HG03066 (cell line): ENCODE measurements around the gene NSDHL.

ENCODE experiments used
- ATAC-seq: cut with Tn5 transposase; IDR thresholded peaks from one replicate; pipeline ENCODE4 v1.9.1; 2021; ENCODE audit warnings: low read depth; ENCODE audit not compliant: unreplicated experiment

The NSDHL gene

GRCh38 chrX:152843852-152844251, 13.0 kb downstream of the NSDHL start:
- ATAC-seq = no peak

GRCh38 chrX:152844256-152844655, 13.4 kb downstream of the NSDHL start:
- ATAC-seq = no peak

DNA sequence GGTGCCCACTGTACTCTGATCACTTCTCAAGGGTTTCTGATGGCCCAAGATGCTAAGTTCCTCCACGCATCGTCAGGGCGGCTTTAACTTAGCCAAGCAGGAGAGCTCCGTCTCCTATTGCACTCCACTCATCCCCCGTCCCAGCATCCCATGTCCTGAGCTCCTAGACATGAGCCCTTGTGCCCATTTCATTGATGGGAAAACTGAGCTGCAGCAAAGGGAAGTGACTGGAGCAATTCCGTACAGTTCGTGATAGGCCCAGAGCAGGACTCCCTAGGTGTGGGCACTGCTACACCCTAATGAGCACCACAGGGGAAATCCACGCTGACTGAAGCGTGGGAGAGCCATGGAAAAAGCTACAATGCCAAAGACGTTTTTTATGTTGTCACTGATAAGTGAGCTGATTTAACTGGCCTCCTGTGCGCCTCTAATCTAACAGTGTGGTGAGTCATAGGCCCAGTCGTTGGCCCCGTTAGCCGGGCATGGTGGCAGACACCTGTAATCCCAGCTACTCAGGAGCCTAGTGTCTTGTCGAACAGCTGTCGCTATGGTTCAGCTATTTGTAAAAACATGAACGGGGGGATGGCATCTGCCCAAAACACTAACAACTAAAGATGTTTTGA, 14.9 kb downstream of the NSDHL start:
- ATAC-seq = no peak

DNA sequence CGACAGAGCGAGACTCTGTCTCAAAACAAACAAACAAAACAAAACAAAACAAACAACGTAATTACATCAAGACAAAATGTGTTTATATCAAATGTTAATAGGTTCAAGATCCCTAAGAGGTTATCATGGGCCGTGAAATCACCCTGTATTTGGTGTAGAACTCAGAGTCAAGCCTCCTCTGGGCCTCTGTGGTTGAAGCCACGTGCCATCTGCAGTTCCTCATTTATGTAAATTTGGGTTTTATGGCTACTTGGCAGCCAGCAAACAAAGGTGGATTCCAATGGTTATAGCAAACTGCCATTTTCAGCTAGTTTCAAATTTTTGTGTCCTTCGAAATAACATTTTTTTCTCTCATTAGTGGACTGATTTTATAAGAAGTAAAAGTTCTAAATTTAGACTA, 16.4 kb downstream of the NSDHL start:
- ATAC-seq = no peak

GRCh38 chrX:152850465-152850864, 19.6 kb downstream of the NSDHL start:
- no peak for ATAC-seq

- ATAC-seq = no peak
Measured at GRCh38 chrX:152853986-152854385, 23.1 kb downstream of the NSDHL start.

DNA sequence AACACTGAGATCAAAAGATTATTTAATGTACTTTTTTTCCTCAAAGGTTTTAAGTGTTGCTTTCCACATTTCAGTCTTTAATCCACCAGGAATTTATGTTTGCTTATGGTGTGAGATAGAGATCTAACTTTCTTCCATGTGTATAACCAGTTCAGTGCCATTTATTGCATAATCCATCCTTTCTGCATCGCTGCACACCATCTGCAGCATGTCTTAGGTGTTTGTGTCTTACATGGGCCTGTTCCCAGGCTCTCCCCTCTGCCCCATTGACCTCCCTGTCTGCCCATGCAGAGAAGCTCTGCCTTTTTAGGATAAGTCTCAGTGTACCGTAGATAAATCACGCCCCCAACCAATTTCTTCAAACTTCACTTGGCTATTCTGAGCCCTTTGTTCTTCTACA, 30.3 kb downstream of the NSDHL start:
- ATAC-seq = no peak

- no peak for ATAC-seq
Measured at GRCh38 chrX:152861826-152862225, 31.0 kb downstream of the NSDHL start.

DNA sequence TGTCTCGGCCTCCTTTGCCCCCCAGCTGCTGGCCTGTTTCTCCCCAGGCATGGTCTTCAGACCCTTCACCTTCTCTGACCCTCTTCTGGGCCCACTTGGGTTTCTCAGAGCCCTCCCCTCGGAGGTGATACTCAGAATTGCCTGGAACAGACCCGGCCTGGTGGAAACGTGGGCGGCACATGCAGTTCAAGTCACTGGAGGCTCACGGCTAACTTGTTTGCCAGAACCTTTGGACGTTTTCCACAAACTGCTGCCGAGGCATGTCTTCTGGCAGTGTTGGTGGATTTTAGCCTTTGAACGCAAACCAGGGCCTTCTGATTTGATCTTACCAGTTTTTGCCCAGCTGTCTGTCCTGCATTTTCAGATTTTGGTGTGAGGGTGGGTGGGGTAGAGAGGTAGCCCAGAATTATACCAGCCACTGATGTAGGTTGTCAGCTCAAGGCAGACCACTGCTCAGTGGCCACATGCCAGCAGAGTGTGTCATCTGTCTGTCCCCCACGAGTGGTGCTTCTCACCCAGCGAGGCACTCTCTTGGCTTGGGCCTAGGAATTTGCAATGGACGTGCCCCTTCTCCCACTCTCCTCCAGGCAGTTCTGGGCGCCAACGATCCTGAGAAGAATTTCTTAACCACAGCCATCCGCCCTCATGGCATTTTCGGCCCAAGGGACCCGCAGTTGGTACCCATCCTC, 34.5 kb downstream of the NSDHL start:
- ATAC-seq = no peak

DNA sequence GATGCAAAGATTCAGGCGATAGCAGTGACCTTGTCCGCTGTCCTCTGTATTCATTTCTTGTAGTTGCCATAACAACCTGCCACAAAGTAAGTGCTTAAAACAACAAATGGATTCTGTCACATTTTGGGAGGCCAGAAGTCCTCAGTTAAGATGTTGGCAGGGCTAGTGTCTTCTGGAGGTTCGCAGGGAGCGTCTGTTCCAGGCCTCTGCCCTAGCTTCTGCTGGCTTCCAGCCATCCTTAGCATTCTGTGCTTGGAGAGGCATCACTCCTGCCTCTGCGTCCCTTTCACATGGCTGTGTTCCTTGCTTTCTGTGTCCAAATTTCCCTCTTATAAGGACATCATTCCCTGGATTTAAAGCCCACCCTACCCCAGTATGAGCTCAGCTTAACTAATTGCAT, 35.5 kb downstream of the NSDHL start:
- no peak for ATAC-seq

DNA sequence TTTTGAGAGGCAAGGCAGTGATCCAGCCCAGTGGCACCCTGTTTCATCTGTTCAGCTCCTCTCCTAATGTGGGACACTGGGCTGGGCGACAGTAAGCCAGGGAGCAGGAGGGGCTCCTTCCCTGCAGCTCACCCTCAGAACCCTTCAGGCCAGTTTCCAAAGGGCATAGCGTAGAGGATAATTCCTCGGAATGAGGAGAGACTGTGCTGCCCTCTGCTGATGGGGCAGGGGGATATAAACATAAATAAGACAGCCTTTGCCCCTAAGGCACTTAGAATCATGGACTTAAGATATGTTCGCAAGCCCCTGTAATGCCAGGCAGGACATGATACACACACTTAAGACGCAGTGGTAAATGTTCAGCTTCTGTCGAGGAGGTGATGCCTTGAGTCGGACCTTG, 39.1 kb downstream of the NSDHL start:
- no peak for ATAC-seq

- no peak for ATAC-seq
Measured at GRCh38 chrX:152871260-152871659, 40.4 kb downstream of the NSDHL start.

DNA sequence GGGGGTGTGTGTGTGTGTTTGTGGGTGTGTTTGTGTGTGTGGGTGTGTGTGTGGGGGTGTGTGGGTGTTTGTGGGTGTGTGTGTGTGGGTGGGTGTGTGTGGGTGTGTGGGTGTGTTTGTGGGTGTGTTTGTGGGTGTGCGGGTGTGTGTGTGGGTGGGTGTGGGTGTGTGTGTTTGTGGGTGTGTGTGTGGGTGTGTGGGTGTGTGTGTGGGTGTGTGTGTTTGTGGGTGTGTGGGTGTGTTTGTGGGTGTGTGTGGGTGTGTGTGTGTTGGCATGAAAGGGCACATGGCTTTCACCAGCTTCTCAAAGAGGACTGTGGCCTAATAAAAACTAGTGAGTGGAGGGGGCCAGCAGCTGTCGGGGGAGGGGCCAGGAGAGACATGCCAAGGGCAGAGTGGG, 41.7 kb downstream of the NSDHL start:
- no peak for ATAC-seq

GRCh38 chrX:152873361-152873760, 42.5 kb downstream of the NSDHL start:
- ATAC-seq = no peak

DNA sequence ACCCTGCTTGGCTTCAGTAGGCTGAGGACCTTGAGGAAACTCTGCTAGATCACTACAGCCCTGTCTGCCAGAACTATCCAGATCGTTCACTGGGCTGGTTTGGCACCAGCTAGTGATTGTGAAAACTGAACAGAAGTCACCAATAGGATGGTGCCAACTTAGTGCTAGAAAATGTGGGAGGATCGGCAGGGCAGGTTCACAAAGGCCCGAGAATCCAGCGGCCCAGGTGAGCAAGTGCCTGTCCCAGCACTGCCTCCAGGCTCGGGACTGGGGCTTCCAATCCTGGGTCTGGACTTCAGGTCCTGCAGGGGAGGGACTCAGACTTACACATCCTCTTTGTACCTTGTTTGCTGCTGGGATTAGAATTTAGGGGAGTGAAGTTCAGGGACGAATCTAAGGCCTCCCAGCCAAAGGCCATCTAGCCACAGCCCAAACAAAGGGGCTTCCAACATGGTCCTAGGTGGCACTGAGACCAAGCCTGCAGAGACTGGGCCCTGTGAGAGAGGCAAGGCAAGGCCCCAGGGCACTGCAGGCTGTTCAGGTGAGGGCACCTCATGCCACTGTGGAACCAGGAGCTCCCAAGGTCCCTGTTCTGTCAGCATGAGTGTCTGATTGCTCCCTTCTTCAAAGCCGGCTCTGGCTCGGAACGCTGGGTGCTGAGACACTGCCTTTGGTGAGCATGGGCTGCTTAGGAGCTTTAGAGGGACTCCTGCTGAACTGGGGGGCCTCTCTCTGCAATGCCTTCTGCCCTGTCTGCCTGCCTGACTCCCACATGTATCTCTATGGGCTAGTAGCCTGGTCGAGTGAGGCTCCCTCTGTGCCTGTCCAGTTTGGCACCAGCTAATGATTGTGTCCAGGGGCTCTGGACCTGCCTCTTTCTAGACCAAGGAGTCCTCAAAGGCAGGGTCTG, 46.3 kb downstream of the NSDHL start:
- no peak for ATAC-seq

GRCh38 chrX:152878976-152879755, 48.3 kb downstream of the NSDHL start:
- no peak for ATAC-seq

DNA sequence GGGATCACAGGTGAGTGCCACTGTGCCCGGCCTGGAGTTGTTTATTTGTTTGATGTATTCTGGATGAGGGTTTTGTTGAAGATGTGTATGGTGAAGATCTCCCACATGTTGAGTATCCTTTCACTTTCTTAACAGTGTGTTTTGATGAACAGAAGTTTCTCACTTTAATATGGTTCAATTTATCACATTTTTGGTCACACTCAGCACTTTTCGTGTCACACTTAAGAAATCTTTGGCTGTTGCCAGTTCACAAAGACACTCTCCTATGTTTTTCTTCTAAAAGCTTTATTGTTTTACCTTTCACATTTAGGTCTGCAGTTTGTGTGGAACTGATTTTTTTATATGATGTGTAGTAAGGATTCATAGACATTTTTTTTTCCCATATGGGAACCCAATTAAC, 50.4 kb downstream of the NSDHL start:
- no peak for ATAC-seq

GRCh38 chrX:152884171-152884570, 53.3 kb downstream of the NSDHL start:
- no peak for ATAC-seq

GRCh38 chrX:152886716-152887115, 55.9 kb downstream of the NSDHL start:
- ATAC-seq = no peak

GRCh38 chrX:152892499-152892898, 61.6 kb downstream of the NSDHL start:
- ATAC-seq = no peak
